Nephron (organoid): Measurements from ENCODE around the gene PLEKHH2.

Source experiments
- H3K27ac Mint-ChIP-seq, 3 experiments: 2 replicates each; pipeline ENCODE4 v1.8.0; 2020; ENCODE audit warnings: mixed read lengths in 3 of 3, mild to moderate bottlenecking in 2 of 3, moderate library complexity in 1 of 3
- H3K27me3 Mint-ChIP-seq: 2 replicates; pipeline ENCODE4 v1.8.0; 2021; ENCODE audit warnings: low read depth, mild to moderate bottlenecking, moderate library complexity, mixed read lengths
- H3K36me3 Mint-ChIP-seq: 2 replicates; pipeline ENCODE4 v1.8.0; 2020; ENCODE audit warnings: low read depth, mixed read lengths
- H3K4me1 Mint-ChIP-seq: 2 replicates; pipeline ENCODE4 v1.8.0; 2020; ENCODE audit warnings: mixed read lengths
- H3K4me3 Mint-ChIP-seq, 3 experiments: 2 replicates each; pipeline ENCODE4 v1.8.0; 2020; ENCODE audit warnings: mild to moderate bottlenecking in 3 of 3, mixed read lengths in 3 of 3, moderate library complexity in 2 of 3
- H3K9me3 Mint-ChIP-seq: 2 replicates; pipeline ENCODE4 v1.8.0; 2020; ENCODE audit warnings: mixed read lengths
- CTCF ChIP-seq, 3 experiments: fragments of 200-600 bp; sonication (generic); IDR thresholded peaks; one replicate each; pipeline ENCODE4 v1.5.0; 2021; ENCODE audit warnings: antibody characterized with exemption in 3 of 3; ENCODE audit not compliant: unreplicated experiment in 3 of 3

The PLEKHH2 gene

GRCh38 chr2:43727634-43728014 is 90.6 kb downstream of the PLEKHH2 start:
- Mint-ChIP-seq H3K4me1 (peaks cover 12% of the 10 kb centered on the region), H3K27me3 (no peaks in the 10 kb centered on the region), H3K27ac (no peak overlapping the region), H3K4me3 (no peak overlapping the region), H3K36me3 (peaks cover 5% of the 10 kb centered on the region), H3K9me3 (no peaks in the 10 kb centered on the region)
- no peak for TF ChIP-seq CTCF (IDR thresholded peaks at IDR 0.05; ENCODE audit: unreplicated experiment in 3 of 3)

GRCh38 chr2:43729491-43730174 is 92.6 kb downstream of the PLEKHH2 start:
- no peak for TF ChIP-seq CTCF (IDR thresholded peaks at IDR 0.05; ENCODE audit: unreplicated experiment in 3 of 3)
- H3K36me3 Mint-ChIP-seq, result peaks cover 8% of the 10 kb centered on the region
- peaks cover 11% of the 10 kb centered on the region for H3K4me1 Mint-ChIP-seq
- H3K27me3 Mint-ChIP-seq, result no peaks in the 10 kb centered on the region
- H3K27ac Mint-ChIP-seq, result no peak overlapping the region
- no peak overlapping the region for H3K4me3 Mint-ChIP-seq
- no peaks in the 10 kb centered on the region for H3K9me3 Mint-ChIP-seq

GRCh38 chr2:43731211-43731610 is 94.2 kb downstream of the PLEKHH2 start:
- Mint-ChIP-seq H3K4me3 (no peak overlapping the region), H3K27me3 (no peaks in the 10 kb centered on the region), H3K36me3 (peaks cover 8% of the 10 kb centered on the region), H3K9me3 (no peaks in the 10 kb centered on the region), H3K4me1 (no peaks in the 10 kb centered on the region), H3K27ac (no peak overlapping the region)
- TF ChIP-seq CTCF (IDR thresholded peaks at IDR 0.05; ENCODE audit: unreplicated experiment in 3 of 3), result no peak

- Mint-ChIP-seq H3K9me3 (no peaks in the 10 kb centered on the region), H3K27me3 (no peaks in the 10 kb centered on the region), H3K36me3 (peaks cover 8% of the 10 kb centered on the region), H3K27ac (no peak overlapping the region), H3K4me3 (no peak overlapping the region), H3K4me1 (no peaks in the 10 kb centered on the region)
- TF ChIP-seq CTCF (IDR thresholded peaks at IDR 0.05; ENCODE audit: unreplicated experiment in 3 of 3), result no peak
Observed at GRCh38 chr2:43736637-43737036, 99.6 kb downstream of the PLEKHH2 start.

DNA sequence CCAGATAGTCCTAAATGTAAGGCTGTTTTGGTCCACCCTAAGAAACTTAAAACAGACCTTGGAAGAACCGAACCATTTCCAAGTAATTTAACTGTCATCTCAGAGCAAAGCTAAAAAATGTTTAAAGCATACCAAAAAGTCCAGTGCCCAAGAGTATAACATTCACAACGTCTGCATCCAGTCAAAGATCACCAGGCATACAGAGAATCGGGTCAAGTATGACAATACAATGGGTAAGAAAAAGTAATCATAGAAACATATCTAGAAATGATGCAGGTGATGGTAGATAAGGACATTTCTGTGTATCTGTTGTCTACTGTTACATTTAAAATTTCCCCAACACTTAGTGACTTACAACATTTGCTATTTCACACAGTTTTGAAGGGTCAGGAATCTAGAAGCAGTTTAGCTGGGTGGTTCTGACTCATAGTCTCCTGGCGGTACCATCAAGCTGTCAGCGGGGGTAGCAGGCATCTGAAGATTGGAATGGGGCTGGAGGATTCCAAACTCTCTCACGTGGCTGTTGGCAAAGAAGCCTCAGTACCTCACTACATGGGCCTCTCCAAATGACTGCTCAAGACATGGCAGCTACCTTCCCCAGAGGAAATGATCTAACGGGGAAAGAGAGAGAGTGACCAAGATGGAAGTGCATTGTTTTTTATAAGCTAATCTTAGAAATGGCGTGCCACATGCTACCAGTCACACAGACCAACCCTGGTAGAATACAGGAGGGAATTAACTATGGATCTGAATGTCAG is 100.2 kb downstream of the PLEKHH2 start:
- no peak overlapping the region for H3K27ac Mint-ChIP-seq
- H3K36me3 Mint-ChIP-seq, result peaks cover 7% of the 10 kb centered on the region
- no peaks in the 10 kb centered on the region for H3K9me3 Mint-ChIP-seq
- no peaks in the 10 kb centered on the region for H3K27me3 Mint-ChIP-seq
- no peak overlapping the region for H3K4me3 Mint-ChIP-seq
- TF ChIP-seq CTCF (IDR thresholded peaks at IDR 0.05; ENCODE audit: unreplicated experiment in 3 of 3), result no peak
- H3K4me1 Mint-ChIP-seq, result no peaks in the 10 kb centered on the region

GRCh38 chr2:43737855-43738254 is 100.8 kb downstream of the PLEKHH2 start:
- H3K27ac Mint-ChIP-seq, result no peak overlapping the region
- H3K4me1 Mint-ChIP-seq, result no peaks in the 10 kb centered on the region
- peaks cover 3% of the 10 kb centered on the region for H3K36me3 Mint-ChIP-seq
- no peak overlapping the region for H3K4me3 Mint-ChIP-seq
- no peaks in the 10 kb centered on the region for H3K27me3 Mint-ChIP-seq
- no peak for TF ChIP-seq CTCF (IDR thresholded peaks at IDR 0.05; ENCODE audit: unreplicated experiment in 3 of 3)
- H3K9me3 Mint-ChIP-seq, result no peaks in the 10 kb centered on the region
